Mucosa of descending colon (tissue), 3 donors: ENCODE data around the gene SMIM28. TPM values are rescaled to one million over a fixed set of nuclear protein-coding genes. Genes with fewer than 3 reads are reported as not detected.

ENCODE experiments used
- ATAC-seq: fragments of 200-7000 bp; cut with Tn5 transposase; one replicate; pipeline ENCODE4 v1.9.1; 2020; ENCODE audit warnings: mild to moderate bottlenecking, moderate library complexity
- DNase-seq, 3 donors: peaks; one replicate each; pipeline ENCODE4 v3.0.0-alpha.2; 2020
- H3K36me3 ChIP-seq: fragments of 200-600 bp; one replicate; pipeline ENCODE4 v1.8.0; 2021; ENCODE audit warnings: low read depth, mild to moderate bottlenecking
- H3K4me1 ChIP-seq: fragments of 200-600 bp; one replicate; pipeline ENCODE4 v1.8.0; 2021; ENCODE audit warnings: low read depth, mild to moderate bottlenecking
- H3K4me3 ChIP-seq: fragments of 200-600 bp; one replicate; pipeline ENCODE4 v1.8.0; 2021; ENCODE audit warnings: mild to moderate bottlenecking
- H3K9me3 ChIP-seq: fragments of 200-600 bp; one replicate; pipeline ENCODE4 v1.8.0; 2021; ENCODE audit warnings: mild to moderate bottlenecking
- intact Hi-C, 2 donors: fragments of 100-400 bp; cut with DNase I in 1 of 2; cut with micrococcal nuclease in 1 of 2; formaldehyde crosslinking; loops; one replicate each; pipeline versions ENCODE4 v1.11.0 to v1.11.1; 2022; cut with DNase I, micrococcal nuclease
- total RNA-seq, 3 donors: library from RNA; stranded (reverse); fragmentation: NEBNext Ultra II Directional in 2 of 3; extraction: Animal tissue kit (Norgen Biotek cat#: 25700) in 2 of 3; gene quantifications; one replicate each; pipeline versions ENCODE4 v1.2.1 to v1.2.4, GENCODE V29; 2021 to 2023
- TF ChIP-seq, protein P1 (sequence below): fragments of 200-600 bp; IDR thresholded peaks from one replicate; pipeline ENCODE4 v1.8.0; 2022; ENCODE audit warnings: antibody characterized with exemption, mild to moderate bottlenecking
- donor health status: DM: no; HTN: no; CAD: no; lungs with moderate emphysema.
- donor health status: DM: no; HTN: no; CAD: no.
- donor health status: DM: no; HTN: yes; CAD: no.

The SMIM28 gene
- total RNA-seq, 3 donors from 2014 or later = 4.0 TPM; not detected in 2

- no peaks in the 10 kb centered on the region for H3K36me3 ChIP-seq
- DNase-seq = no peak
- H3K4me3 ChIP-seq = no peak overlapping the region
- H3K9me3 ChIP-seq = no peaks in the 10 kb centered on the region
- intact Hi-C loops = no loop called here
- no peaks in the 10 kb centered on the region for H3K4me1 ChIP-seq
- no peak for ATAC-seq
- TF ChIP-seq, protein P1, sequence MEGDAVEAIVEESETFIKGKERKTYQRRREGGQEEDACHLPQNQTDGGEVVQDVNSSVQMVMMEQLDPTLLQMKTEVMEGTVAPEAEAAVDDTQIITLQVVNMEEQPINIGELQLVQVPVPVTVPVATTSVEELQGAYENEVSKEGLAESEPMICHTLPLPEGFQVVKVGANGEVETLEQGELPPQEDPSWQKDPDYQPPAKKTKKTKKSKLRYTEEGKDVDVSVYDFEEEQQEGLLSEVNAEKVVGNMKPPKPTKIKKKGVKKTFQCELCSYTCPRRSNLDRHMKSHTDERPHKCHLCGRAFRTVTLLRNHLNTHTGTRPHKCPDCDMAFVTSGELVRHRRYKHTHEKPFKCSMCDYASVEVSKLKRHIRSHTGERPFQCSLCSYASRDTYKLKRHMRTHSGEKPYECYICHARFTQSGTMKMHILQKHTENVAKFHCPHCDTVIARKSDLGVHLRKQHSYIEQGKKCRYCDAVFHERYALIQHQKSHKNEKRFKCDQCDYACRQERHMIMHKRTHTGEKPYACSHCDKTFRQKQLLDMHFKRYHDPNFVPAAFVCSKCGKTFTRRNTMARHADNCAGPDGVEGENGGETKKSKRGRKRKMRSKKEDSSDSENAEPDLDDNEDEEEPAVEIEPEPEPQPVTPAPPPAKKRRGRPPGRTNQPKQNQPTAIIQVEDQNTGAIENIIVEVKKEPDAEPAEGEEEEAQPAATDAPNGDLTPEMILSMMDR = no peak
Observed at GRCh38 chr6:138374815-138375214, 2.9 kb upstream of the SMIM28 start.

GRCh38 chr6:138377042-138377441, 663 bp upstream of the SMIM28 start:
- TF ChIP-seq, protein P1 = no peak
- no peaks in the 10 kb centered on the region for H3K9me3 ChIP-seq
- intact Hi-C loops = no loop called here
- no peak overlapping the region for H3K4me3 ChIP-seq
- no peak for DNase-seq
- no peak for ATAC-seq
- H3K36me3 ChIP-seq = no peaks in the 10 kb centered on the region
- H3K4me1 ChIP-seq = no peaks in the 10 kb centered on the region

GRCh38 chr6:138378463-138378862, 758 bp downstream of the SMIM28 start:
- TF ChIP-seq, protein P1 = no peak
- no peaks in the 10 kb centered on the region for H3K36me3 ChIP-seq
- H3K4me3 ChIP-seq = no peak overlapping the region
- no peaks in the 10 kb centered on the region for H3K9me3 ChIP-seq
- intact Hi-C loops = no loop called here
- H3K4me1 ChIP-seq = no peaks in the 10 kb centered on the region
- ATAC-seq (no peak), DNase-seq (no peak)

DNA sequence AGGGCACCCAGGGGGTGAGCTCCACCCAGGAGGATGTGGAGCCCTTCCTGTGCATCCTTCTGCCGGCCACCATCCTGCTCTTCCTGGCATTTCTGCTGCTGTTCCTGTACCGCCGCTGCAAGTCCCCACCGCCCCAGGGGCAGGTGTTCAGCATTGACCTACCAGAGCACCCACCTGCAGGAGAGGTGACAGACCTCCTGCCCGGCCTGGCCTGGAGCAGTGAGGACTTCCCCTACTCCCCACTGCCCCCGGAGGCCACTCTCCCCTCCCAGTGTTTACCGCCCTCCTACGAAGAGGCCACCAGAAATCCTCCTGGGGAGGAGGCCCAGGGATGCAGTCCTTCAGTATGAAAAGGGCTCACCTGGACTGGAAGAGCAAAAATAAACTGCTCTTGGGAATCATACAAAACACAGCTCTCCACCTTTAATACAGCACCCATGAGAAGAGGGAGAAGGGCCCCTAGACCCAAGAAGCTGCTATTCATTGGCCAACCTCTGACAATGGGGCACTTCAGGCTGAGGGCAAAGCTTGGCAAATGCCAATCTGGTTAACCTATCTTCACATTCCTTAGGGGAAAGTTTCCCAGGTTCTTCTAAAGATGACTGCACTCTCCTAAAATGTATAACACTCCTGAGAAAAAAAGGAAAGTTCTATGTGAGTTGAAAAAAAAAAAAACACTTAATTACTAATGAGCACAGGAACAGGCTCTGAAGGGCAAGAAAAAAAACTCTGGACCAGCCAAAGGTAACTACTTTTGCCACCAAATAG, 5.0 kb downstream of the SMIM28 start:
- H3K36me3 ChIP-seq = no peaks in the 10 kb centered on the region
- intact Hi-C loops = no loop called here
- no peaks in the 10 kb centered on the region for H3K9me3 ChIP-seq
- H3K4me3 ChIP-seq = no peak overlapping the region
- ATAC-seq = no peak
- peaks cover 5% of the 10 kb centered on the region for H3K4me1 ChIP-seq
- TF ChIP-seq, protein P1 = no peak
- no peak for DNase-seq

DNA sequence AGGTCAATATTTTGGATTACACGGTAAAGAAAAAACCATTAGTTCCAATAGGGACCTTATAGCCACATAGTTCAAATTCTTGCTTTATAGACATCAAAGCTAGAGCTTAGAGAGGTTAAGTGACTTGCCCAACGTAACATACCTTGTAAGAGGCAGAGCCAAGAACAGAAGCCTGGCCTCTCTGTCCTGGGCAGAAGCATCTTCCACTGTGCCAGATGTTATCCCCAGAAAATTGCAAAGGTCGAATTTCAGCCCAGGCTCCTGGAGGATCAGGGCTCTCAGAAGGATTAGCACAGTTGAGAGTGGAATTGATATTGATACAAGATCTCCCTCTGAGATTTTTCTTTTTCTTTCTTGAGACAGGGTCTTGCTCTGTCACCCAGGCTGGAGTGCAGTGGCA, 6.1 kb downstream of the SMIM28 start:
- ATAC-seq (no peak), DNase-seq (no peak)
- TF ChIP-seq, protein P1 = no peak
- Histone ChIP-seq H3K4me3 (no peak overlapping the region), H3K36me3 (no peaks in the 10 kb centered on the region), H3K4me1 (peaks cover 5% of the 10 kb centered on the region), H3K9me3 (no peaks in the 10 kb centered on the region)
- intact Hi-C loops = no loop called here
